Measurements from ENCODE around the gene C5orf52.
"Not testable (repeated sequence)": the region's sequence is repeated elsewhere in the genome, so short reads cannot be mapped to it uniquely, and the experiment has no call there.

Gene C5orf52

GRCh38 chr5:157679801-157680200 is 8.5 kb downstream of the C5orf52 start:
- no peak for DNase-seq

DNA sequence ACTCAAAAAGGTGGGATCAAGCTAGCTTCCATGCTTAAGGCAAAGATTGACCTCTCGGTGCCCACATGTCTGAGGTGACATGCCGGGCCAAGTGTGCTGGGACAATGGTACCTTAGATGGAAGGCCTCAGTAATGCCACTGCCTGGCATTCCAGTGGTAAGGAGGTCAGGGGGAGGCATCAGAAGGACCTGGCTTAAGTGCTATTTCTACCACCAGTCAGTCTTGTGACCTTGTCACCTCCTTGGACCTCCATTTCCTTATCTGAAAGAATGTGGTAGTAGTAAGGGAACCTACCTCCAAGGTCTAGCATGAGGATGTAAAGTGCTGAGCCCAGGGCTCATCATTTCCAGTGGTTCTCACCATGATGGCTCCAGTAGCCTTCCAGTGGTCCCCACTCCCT is 8.9 kb downstream of the C5orf52 start:
- no peak for DNase-seq

GRCh38 chr5:157681048-157681447 is 9.7 kb downstream of the C5orf52 start:
- DNase-seq, result no peak

GRCh38 chr5:157682257-157682656 is 10.9 kb downstream of the C5orf52 start:
- DNase-seq, result no peak

GRCh38 chr5:157686276-157687197 is 15.2 kb downstream of the C5orf52 start:
- not testable (repeated sequence) for DNase-seq

- no peak for DNase-seq
These were observed 15.8 kb downstream of the C5orf52 start for GRCh38 chr5:157687198-157687554.

DNA sequence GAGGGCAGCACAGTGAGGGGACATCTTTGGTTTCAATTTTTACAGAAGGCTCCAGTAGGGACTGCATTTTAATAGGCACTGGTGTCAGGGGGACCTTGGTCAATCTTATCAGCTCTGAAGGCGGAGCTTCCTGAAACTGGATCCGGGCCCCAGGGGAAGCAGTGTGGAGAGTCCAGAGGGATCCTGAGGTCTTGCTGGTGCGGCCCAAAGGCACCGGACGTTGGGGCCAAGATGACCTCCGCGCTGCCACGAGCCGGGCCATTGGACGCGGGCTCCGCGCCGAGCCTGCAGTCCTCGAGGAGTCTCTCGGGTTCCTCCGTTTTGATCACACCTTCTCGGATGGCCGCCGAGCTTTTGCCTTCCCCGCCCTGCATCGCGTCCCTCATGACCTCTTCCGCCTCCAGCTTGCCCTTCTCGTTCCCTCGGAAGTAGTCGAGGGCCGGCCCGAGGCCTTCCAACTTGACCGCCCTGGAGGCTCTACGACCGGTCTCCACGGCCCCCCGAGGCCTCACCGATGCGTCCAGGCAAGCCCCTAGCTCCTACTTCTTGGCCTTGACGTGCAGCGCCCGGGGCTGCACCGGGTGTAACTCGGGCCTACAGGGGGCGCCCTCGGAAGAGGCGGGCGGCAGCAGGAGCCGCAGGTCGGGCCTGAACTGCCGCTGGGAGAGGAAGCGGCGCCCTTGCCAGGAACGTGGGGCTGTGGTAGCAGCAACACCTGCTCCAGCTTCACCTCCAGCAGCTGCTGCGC is 18.8 kb downstream of the C5orf52 start:
- no peak for DNase-seq

- no peak for DNase-seq
These were observed 19.5 kb downstream of the C5orf52 start for GRCh38 chr5:157690690-157691433.

GRCh38 chr5:157693816-157694215 is 22.5 kb downstream of the C5orf52 start:
- DNase-seq, result not testable (repeated sequence)

GRCh38 chr5:157696154-157696553 is 24.8 kb downstream of the C5orf52 start:
- DNase-seq, result not testable (repeated sequence)

GRCh38 chr5:157698674-157699073 is 27.3 kb downstream of the C5orf52 start:
- DNase-seq, result not testable (repeated sequence)

DNA sequence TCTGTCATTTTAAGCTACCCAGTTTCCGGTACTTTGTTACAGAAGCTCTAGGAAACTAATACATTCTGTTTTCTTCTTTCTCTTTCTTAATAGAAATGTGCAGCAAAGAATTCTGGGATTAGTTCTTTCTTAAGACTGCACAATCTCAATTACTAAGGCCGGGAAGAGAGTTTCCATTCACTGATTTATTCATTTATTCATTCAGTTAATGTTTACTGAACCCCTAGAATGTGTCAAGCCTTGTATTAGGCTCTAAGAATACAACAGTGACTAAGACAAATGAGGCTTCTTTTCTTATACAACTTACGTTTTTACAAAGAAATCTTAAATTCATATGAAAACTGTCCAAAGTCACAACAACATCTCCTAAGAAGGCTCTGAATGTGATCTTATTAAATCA is 32.4 kb downstream of the C5orf52 start:
- no peak for DNase-seq

- no peak for DNase-seq
These were observed 37.5 kb downstream of the C5orf52 start for GRCh38 chr5:157708866-157709265.

- DNase-seq, result no peak
These were observed 38.0 kb downstream of the C5orf52 start for GRCh38 chr5:157709346-157709745.

DNA sequence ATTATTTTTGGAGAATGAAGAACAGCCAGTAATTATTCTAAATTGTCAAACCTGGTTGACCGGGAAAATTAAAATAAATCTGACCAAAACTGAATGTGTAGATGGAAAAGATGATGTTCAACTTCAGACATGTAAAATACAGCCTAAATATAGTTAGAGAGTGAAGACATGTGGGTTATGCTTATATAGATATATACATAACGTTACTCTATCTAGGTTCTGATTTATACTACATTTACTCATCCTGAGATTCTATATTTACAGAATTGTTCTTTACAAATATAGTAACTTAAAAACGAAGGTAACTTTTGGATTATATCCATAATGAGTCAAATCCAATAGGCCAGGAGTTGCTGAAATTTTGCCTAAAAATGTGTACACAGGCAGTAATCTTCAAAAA is 39.1 kb downstream of the C5orf52 start:
- DNase-seq, result no peak

- peak; percentile 37 to 89 for DNase-seq
These were observed 39.5 kb downstream of the C5orf52 start for GRCh38 chr5:157710882-157711281.

DNA sequence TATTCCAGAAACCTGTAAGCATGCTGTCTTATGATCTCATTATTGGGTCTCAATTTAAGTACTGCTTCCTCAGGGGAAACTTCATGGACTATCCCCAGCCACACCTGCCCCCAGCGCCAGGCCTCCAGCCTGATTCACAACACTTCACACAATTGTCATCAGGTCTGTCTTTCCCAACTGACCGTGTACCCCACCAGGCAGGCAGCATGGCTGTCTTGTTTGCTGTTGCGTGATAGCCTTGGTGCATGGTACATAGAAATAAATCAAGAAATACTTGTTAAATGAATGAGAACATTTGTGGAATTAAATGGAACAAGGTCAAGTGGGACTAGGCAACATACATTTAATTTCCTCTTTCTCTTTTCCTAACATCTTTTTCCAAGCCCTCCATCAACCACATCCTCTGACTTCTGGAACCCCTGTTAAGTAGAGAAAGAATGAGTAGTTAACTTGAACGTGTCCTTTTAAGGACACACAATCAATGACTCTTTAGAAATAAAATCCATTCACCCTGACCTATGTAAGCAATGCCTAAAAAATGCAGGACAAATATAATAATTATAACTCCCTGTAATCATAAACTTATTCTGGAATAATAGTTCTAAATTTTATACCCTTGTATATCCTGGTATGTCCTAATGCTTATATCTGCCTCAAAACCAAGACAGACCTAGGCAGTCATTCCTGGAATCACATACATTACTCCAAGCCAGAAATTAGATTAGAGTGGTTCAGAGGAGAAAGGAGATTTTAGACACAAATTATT is 42.7 kb downstream of the C5orf52 start:
- DNase-seq, result no peak

DNA sequence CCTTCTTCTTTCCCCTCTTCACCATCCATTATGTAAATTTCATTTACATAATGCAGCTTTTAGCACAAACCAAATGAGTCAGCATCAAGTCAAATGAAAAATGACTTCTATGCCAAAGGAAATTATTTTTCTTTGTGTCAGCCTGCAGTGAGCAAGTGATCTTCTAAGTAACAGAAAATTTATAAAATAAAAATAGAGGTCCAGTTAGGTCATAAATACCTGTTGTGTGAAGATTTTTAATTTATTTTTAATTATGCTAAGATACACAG is 43.2 kb downstream of the C5orf52 start:
- DNase-seq, result no peak

DNA sequence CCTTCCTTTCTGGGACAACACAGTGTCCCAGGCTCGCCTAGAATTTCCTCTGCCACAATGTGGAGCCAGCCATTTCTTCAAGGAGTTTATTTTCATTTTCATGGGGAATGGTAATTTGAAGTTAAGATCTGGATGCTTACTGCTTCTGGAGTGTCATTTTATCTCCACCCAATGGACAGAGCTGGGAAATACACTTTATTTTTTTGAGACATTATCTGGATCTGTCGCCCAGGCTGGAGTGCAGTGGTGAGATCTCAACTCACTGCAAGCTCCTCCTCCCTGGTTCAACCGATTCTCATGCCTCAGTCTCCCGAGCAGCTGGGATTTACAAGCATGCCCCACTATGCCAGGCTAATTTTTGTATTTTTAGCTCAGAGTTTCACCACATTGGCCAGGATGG is 47.2 kb downstream of the C5orf52 start:
- peak; percentile 50 to 58 for DNase-seq

DNA sequence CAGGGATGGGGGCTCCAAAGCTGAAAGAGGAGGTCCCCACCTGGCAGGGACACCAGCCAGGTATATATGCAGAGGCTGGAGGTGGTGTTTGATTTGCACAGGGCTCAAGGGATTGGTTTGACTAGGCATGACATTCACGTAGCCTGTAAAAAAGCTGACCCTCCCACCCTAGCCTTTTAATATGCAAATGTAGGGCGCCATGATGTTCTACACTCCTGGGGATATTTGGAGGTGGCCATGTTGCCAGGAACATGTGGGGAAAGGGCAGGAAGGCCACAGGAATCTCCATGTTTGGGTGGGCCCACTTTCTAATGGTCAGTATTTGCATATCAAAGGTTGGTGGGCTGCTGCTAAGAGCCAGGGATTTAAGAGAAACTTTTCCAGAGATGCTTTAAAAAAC is 47.9 kb downstream of the C5orf52 start:
- no peak for DNase-seq

- DNase-seq, result no peak
These were observed 49.8 kb downstream of the C5orf52 start for GRCh38 chr5:157721159-157721558.

DNA sequence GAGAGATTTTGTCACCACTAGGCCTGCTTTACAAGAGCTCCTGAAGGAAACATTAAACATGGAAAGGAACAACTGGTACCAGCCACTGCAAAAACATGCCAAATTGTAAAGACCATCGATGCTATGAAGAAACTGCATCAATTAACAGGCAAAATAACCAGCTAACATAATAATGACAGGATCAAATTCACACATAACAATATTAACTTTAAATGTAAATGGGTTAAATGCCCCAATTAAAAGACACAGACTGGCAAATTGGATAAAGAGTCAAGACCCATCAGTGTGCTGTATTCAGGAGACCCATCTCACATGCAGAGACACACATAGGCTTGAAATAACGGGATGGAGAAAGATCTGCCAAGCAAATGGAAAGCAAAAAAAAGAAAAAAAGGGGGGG is 51.6 kb downstream of the C5orf52 start:
- DNase-seq, result not testable (repeated sequence)

- DNase-seq, result not testable (repeated sequence)
These were observed 55.3 kb downstream of the C5orf52 start for GRCh38 chr5:157726607-157727006.

All from inflammatory macrophage (primary cell).